Activated B cell treated with CpG ODN at 0.5 μM for 24 hours (primary cell): ENCODE measurements around the gene MYO7A. TPM values are rescaled to one million over a fixed set of nuclear protein-coding genes. Genes with fewer than 3 reads are reported as not detected.

ENCODE experiments used
- ATAC-seq: fragments of 200-7000 bp; cut with Tn5 transposase; one replicate; pipeline ENCODE4 v1.10.0; 2021; ENCODE audit warnings: low read depth, mild to moderate bottlenecking, moderate library complexity
- CTCF ChIA-PET: fragments of 350-600 bp; sonication (Branson Sonifier 250); formaldehyde crosslinking; loops from one replicate; lab custom pipeline; 2021; ENCODE audit warnings: antibody characterized with exemption; lab: Charles Lee
- POLR2A ChIA-PET: fragments of 350-600 bp; sonication (Branson Sonifier 250); formaldehyde crosslinking; loops from one replicate; lab custom pipeline; 2021; ENCODE audit warnings: antibody characterized with exemption; lab: Charles Lee
- DNase-seq: peaks from one replicate; pipeline ENCODE4 v3.0.0; 2022
- H3K27ac Mint-ChIP-seq: one replicate; pipeline ENCODE4 v1.8.0; 2020; ENCODE audit warnings: mixed read lengths
- H3K27me3 Mint-ChIP-seq: one replicate; pipeline ENCODE4 v1.8.0; 2021; ENCODE audit warnings: mixed read lengths
- H3K36me3 Mint-ChIP-seq: one replicate; pipeline ENCODE4 v1.8.0; 2021; ENCODE audit warnings: low read depth, mixed read lengths
- H3K4me1 Mint-ChIP-seq: one replicate; pipeline ENCODE4 v1.8.0; 2021; ENCODE audit warnings: mixed read lengths
- H3K4me3 Mint-ChIP-seq: one replicate; pipeline ENCODE4 v1.8.0; 2020; ENCODE audit warnings: mild to moderate bottlenecking, mixed read lengths
- H3K9me3 Mint-ChIP-seq: one replicate; pipeline ENCODE4 v1.8.0; 2020; ENCODE audit warnings: mixed read lengths
- CTCF ChIP-seq: fragments of 200-600 bp; IDR thresholded peaks from one replicate; pipeline ENCODE4 v1.8.0; 2022; ENCODE audit warnings: antibody characterized with exemption, mild to moderate bottlenecking
- intact Hi-C: fragments of 100-400 bp; cut with micrococcal nuclease; formaldehyde crosslinking; loops from one replicate; pipeline ENCODE4 v1.15.1; 2024
- total RNA-seq: library from RNA; stranded (reverse); gene quantifications from 2 replicates; pipeline ENCODE4 v1.2.3, GENCODE V29; 2022

Gene MYO7A
- total RNA-seq, 1 donor from 2014 or later: 5.4 TPM

- Mint-ChIP-seq H3K27me3 (peaks cover 4% of the 10 kb centered on the region), H3K36me3 (no peaks in the 10 kb centered on the region), H3K27ac (no peak overlapping the region), H3K4me1 (peaks cover 4% of the 10 kb centered on the region), H3K9me3 (no peaks in the 10 kb centered on the region), H3K4me3 (no peak overlapping the region)
- no peak for TF ChIP-seq CTCF
- DNase-seq (no peak), ATAC-seq (no peak)
- intact Hi-C loops: no loop called here
- CTCF ChIA-PET: no interaction called here
- POLR2A ChIA-PET: no interaction called here
Measured at GRCh38 chr11:77217156-77217555, 89.1 kb downstream of the MYO7A start.

GRCh38 chr11:77223797-77224196 is 95.8 kb downstream of the MYO7A start:
- Mint-ChIP-seq H3K36me3 (no peaks in the 10 kb centered on the region), H3K9me3 (no peaks in the 10 kb centered on the region)

GRCh38 chr11:77230878-77231605 is 103.0 kb downstream of the MYO7A start:
- H3K36me3 Mint-ChIP-seq: no peaks in the 10 kb centered on the region
- intact Hi-C loops: no loop called here
- DNase-seq (no peak), ATAC-seq (no peak)
- POLR2A ChIA-PET: no interaction called here
- TF ChIP-seq CTCF: no peak
- H3K9me3 Mint-ChIP-seq: no peaks in the 10 kb centered on the region
- no peaks in the 10 kb centered on the region for H3K4me1 Mint-ChIP-seq
- CTCF ChIA-PET: no interaction called here
- H3K27ac Mint-ChIP-seq: no peak overlapping the region
- H3K4me3 Mint-ChIP-seq: no peak overlapping the region
- peaks cover 10% of the 10 kb centered on the region for H3K27me3 Mint-ChIP-seq

More at GRCh38 chr11:77223797-77224196, 95.8 kb downstream of the MYO7A start:
- no peak overlapping the region for H3K27ac Mint-ChIP-seq
- DNase-seq (no peak), ATAC-seq (no peak)
- intact Hi-C loops: no loop called here
- CTCF ChIA-PET: no interaction called here
- H3K4me1 Mint-ChIP-seq: no peaks in the 10 kb centered on the region
- no peak overlapping the region for H3K4me3 Mint-ChIP-seq
- peaks cover 27% of the 10 kb centered on the region for H3K27me3 Mint-ChIP-seq
- no peak for TF ChIP-seq CTCF
- POLR2A ChIA-PET: no interaction called here

GRCh38 chr11:77231800-77232199 is 103.8 kb downstream of the MYO7A start:
- intact Hi-C loops: no loop called here
- Mint-ChIP-seq H3K9me3 (no peaks in the 10 kb centered on the region), H3K4me1 (no peaks in the 10 kb centered on the region), H3K4me3 (no peak overlapping the region), H3K27me3 (peaks cover 10% of the 10 kb centered on the region), H3K27ac (no peak overlapping the region), H3K36me3 (no peaks in the 10 kb centered on the region)
- ChIA-PET CTCF (no interaction called here), POLR2A (no interaction called here)
- DNase-seq: no peak
- no peak for TF ChIP-seq CTCF
- no peak for ATAC-seq

- intact Hi-C loops: no loop called here
- Mint-ChIP-seq H3K4me3 (no peak overlapping the region), H3K27me3 (peaks cover 7% of the 10 kb centered on the region), H3K27ac (no peak overlapping the region), H3K36me3 (no peaks in the 10 kb centered on the region), H3K4me1 (no peaks in the 10 kb centered on the region), H3K9me3 (no peaks in the 10 kb centered on the region)
- ChIA-PET POLR2A (no interaction called here), CTCF (no interaction called here)
- ATAC-seq (no peak), DNase-seq (no peak)
- TF ChIP-seq CTCF: no peak
Measured at GRCh38 chr11:77232242-77232641, 104.2 kb downstream of the MYO7A start.
